GM12872 (cell line): ENCODE measurements around the gene ABCC3.

Experiments
- CTCF ChIP-seq: IDR thresholded peaks from 3 replicates; pipeline ENCODE4 v1.5.1; 2011; ENCODE audit warnings: low read depth, mild to moderate bottlenecking, low read length, moderate library complexity; ENCODE audit not compliant: insufficient read depth

The ABCC3 gene

GRCh38 chr17:50631195-50631907 lies 3.3 kb upstream of the ABCC3 start:
- TF ChIP-seq CTCF, result no peak

GRCh38 chr17:50631908-50632571 lies 2.6 kb upstream of the ABCC3 start:
- no peak for TF ChIP-seq CTCF

- TF ChIP-seq CTCF, result no peak
These were observed 2.0 kb upstream of the ABCC3 start for GRCh38 chr17:50632637-50633036.

- TF ChIP-seq CTCF, result no peak
These were observed 998 bp upstream of the ABCC3 start for GRCh38 chr17:50633683-50634082.

- no peak for TF ChIP-seq CTCF
These were observed 442 bp downstream of the ABCC3 start for GRCh38 chr17:50634915-50635731.

GRCh38 chr17:50635732-50635981 lies 976 bp downstream of the ABCC3 start:
- TF ChIP-seq CTCF, result no peak

GRCh38 chr17:50635982-50636803 lies 1.5 kb downstream of the ABCC3 start:
- no peak for TF ChIP-seq CTCF
